ENCODE measurements around the gene CLASRP. TPM values are rescaled to one million over a fixed set of nuclear protein-coding genes. Genes with fewer than 3 reads are reported as not detected.

CLASRP gene
- total and polyA plus RNA-seq, 9 of the 15 experiments (the other 6 are each of a cell fraction or from before 2014, with no cell fraction given): 0.94 to 86.3 (median 44.0) TPM

- TF ChIP-seq MED1 (CRISPR knock-in tag; IDR thresholded peaks at IDR 0.05; ENCODE audit: borderline replicate concordance) (no peak), SOX6 (IDR thresholded peaks at IDR 0.05) (no peak; the same call in 1 of the 2 replicates), CREM (IDR thresholded peaks at IDR 0.05; ENCODE audit: low read depth) (peak; percentile 54; the same call in 1 of the 2 replicates), KAT7 (CRISPR knock-in tag; IDR thresholded peaks at IDR 0.05; ENCODE audit: borderline replicate concordance) (no peak), SNRNP70 (optimal IDR thresholded peaks at IDR 0.05; ENCODE audit: low read depth, low read length) (no peak), TRIM28 (IDR thresholded peaks at IDR 0.05) (no peak), ZNF398 (CRISPR knock-in tag; IDR thresholded peaks at IDR 0.05) (no peak), NRF1 (conservative IDR thresholded peaks at IDR 0.05 in 1 of 2, IDR thresholded peaks at IDR 0.05 in 1 of 2) (peak; percentile 53 to 67), CTCFL (IDR thresholded peaks at IDR 0.05; ENCODE audit: borderline replicate concordance, insufficient read depth, low read depth, low read length, poor library complexity, severe bottlenecking) (no peak), EGR1 (conservative IDR thresholded peaks at IDR 0.05) (no peak), GTF2A2 (tag; IDR thresholded peaks at IDR 0.05) (no peak), POLR2A (conservative IDR thresholded peaks at IDR 0.05) (peak; percentile 34; the same call in 1 of the 2 replicates), ZNF224 (CRISPR knock-in tag; IDR thresholded peaks at IDR 0.05) (no peak), CEBPZ (IDR thresholded peaks at IDR 0.05; ENCODE audit: borderline replicate concordance, low read depth, low read length) (no peak), ZC3H8 (IDR thresholded peaks at IDR 0.05) (no peak), MEF2A (IDR thresholded peaks at IDR 0.05; ENCODE audit: control insufficient read depth, low read depth, low read length) (no peak), PKNOX1 (IDR thresholded peaks at IDR 0.05) (no peak), ZNF583 (CRISPR knock-in tag; IDR thresholded peaks at IDR 0.05) (no peak), ZNF143 (CRISPR knock-in tag; IDR thresholded peaks at IDR 0.05) (no peak), GATAD2B (IDR thresholded peaks at IDR 0.05; ENCODE audit: borderline replicate concordance) (no peak), FIP1L1 (IDR thresholded peaks at IDR 0.05; ENCODE audit: low read depth, low read length, poor library complexity, severe bottlenecking) (no peak)
These were observed 52.4 kb downstream of the CLASRP start (continued) for GRCh38 chr19:45091031-45091923.
